Testis (tissue), 3 donors: ENCODE results near the gene LDLRAD4. TPM values are rescaled to one million over a fixed set of nuclear protein-coding genes. Genes with fewer than 3 reads are reported as not detected.
"Not testable (repeated sequence)": the region's sequence is repeated elsewhere in the genome, so short reads cannot be mapped to it uniquely, and the experiment has no call there.

ENCODE experiments used
- DNase-seq: peaks from one replicate; pipeline ENCODE4 v3.0.0-alpha.2; 2019
- H3K27ac ChIP-seq, 2 donors: fragments of 200-600 bp; sonication (generic); one replicate each; pipeline ENCODE4 v1.5.1; 2019
- H3K27me3 ChIP-seq: fragments of 200-600 bp; sonication (generic); one replicate; pipeline ENCODE4 v1.5.1; 2019
- H3K36me3 ChIP-seq: fragments of 200-600 bp; sonication (generic); one replicate; pipeline ENCODE4 v1.5.1; 2017; ENCODE audit warnings: low read depth; ENCODE audit errors: missing control alignments
- H3K4me1 ChIP-seq: fragments of 200-600 bp; sonication (generic); one replicate; pipeline ENCODE4 v1.5.1; 2019
- H3K4me3 ChIP-seq, 2 donors: fragments of 200-600 bp; sonication (generic); one replicate each; pipeline ENCODE4 v1.5.1; 2017 to 2019
- H3K9me3 ChIP-seq: fragments of 200-600 bp; sonication (generic); one replicate; pipeline ENCODE4 v1.5.1; 2017
- CTCF ChIP-seq, 3 experiments: fragments of 450-650 bp in 2 of 3; fragments of 200-600 bp in 1 of 3; sonication (generic) in 1 of 3; IDR thresholded peaks; one replicate each; pipeline ENCODE4 v1.5.1; 2016 to 2019; ENCODE audit warnings: antibody characterized with exemption in 3 of 3, mild to moderate bottlenecking in 2 of 3, moderate library complexity in 1 of 3
- POLR2A ChIP-seq: fragments of 450-650 bp; IDR thresholded peaks from one replicate; pipeline ENCODE4 v1.6.1; 2017; ENCODE audit warnings: antibody characterized with exemption, mild to moderate bottlenecking, moderate library complexity
- WGBS, 2 donors: methylation state at CpG; one replicate each; pipeline ENCODE4 v1.1.5; 2018; 5-methylcytosine and 5-hydroxymethylcytosine counted together
- intact Hi-C: fragments of 100-400 bp; cut with DNase I; formaldehyde crosslinking; loops from one replicate; pipeline ENCODE4 v1.15.1; 2023; ENCODE audit warnings: low total_unique reads
- polyA plus RNA-seq: library from polyadenylated mRNA; stranded (reverse); fragments of 350-450 nt; fragmentation: Illumina TruSeq; extraction: RNeasy Lipid Tissue Mini Kit (QIAGEN cat#74804); gene quantifications from one replicate; pipeline ENCODE4 v1.2.3, GENCODE V29; 2014; ENCODE audit warnings: low read depth, low replicate concordance; ENCODE audit not compliant: insufficient read depth
- total RNA-seq, 2 donors: library from RNA; depleted of rRNA; stranded (reverse); fragments of >200 nt; gene quantifications; one replicate each; pipeline ENCODE4 v1.2.3, GENCODE V29; 2016

The LDLRAD4 gene
- total and polyA plus RNA-seq, 3 donors from 2014 or later, result 22.0 to 42.2 (median 25.9) TPM

DNA sequence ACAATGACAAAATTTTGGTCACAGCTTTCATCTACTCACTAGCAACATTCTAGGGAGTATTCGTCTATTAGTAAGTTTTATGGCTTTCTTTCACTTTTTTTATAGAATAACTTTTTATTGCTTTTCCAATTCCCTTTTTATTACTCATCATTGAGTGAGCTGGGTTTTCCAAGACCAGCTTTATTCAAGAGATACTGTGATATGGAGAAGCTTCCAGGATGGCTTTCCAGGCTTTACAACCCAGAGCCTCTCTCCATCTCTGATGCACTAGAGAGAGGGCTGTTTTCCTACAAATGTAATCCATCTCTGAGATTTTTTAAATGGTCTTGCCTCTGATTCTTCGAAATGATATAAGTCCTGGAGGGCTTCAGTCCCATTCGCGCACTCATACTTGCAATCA is 118.3 kb downstream of the LDLRAD4 start:
- Histone ChIP-seq H3K4me3 (no peak overlapping the region), H3K36me3 (no peaks in the 10 kb centered on the region), H3K27me3 (no peaks in the 10 kb centered on the region), H3K4me1 (no peaks in the 10 kb centered on the region), H3K27ac (no peak overlapping the region), H3K9me3 (no peaks in the 10 kb centered on the region)
- TF ChIP-seq CTCF (IDR thresholded peaks at IDR 0.05) (no peak), POLR2A (no peak)
- 88 to 89% methylated on average over 4 of the region's 4 CpGs for WGBS, 2 donors
- no peak for DNase-seq
- intact Hi-C loops, result no loop called here

DNA sequence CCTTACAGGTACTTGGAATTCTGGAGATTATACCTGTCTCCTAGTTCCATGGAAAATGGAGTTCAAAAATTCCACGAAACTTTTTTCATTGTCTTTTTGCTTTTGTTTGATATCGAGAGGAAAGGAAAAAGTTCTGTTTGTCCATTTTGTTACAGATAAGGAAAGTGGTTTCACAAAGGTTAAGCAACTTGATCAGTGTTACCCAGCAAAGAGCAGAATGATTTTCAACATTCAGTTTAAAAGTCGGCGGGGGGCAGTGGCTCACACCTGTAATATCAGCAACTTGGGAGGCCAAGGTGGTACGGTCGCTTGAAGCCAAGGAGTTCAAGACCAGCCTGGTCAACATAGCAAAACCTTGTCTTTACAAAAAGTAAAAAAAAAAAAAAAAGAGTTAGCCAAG is 118.8 kb downstream of the LDLRAD4 start:
- no peak overlapping the region for H3K4me3 ChIP-seq
- H3K4me1 ChIP-seq, result no peaks in the 10 kb centered on the region
- H3K27me3 ChIP-seq, result no peaks in the 10 kb centered on the region
- no peak overlapping the region for H3K27ac ChIP-seq
- TF ChIP-seq POLR2A (no peak), CTCF (IDR thresholded peaks at IDR 0.05) (no peak)
- no peaks in the 10 kb centered on the region for H3K9me3 ChIP-seq
- no peak for DNase-seq
- intact Hi-C loops, result no loop called here
- WGBS, 2 donors, result 87% methylated on average over 6 of the region's 6 CpGs
- H3K36me3 ChIP-seq, result no peaks in the 10 kb centered on the region

- H3K27me3 ChIP-seq, result no peaks in the 10 kb centered on the region
- H3K4me3 ChIP-seq, result no peak overlapping the region
- TF ChIP-seq POLR2A, result no peak
- TF ChIP-seq CTCF (IDR thresholded peaks at IDR 0.05), result no peak
- no peak for DNase-seq
- no peaks in the 10 kb centered on the region for H3K36me3 ChIP-seq
- H3K27ac ChIP-seq, result no peak overlapping the region
- intact Hi-C loops, result no loop called here
- WGBS, 2 donors, result 64 to 83% methylated on average over 2 of the region's 2 CpGs
- no peaks in the 10 kb centered on the region for H3K4me1 ChIP-seq
- no peaks in the 10 kb centered on the region for H3K9me3 ChIP-seq
These were observed 119.8 kb downstream of the LDLRAD4 start for GRCh38 chr18:13338318-13338717.

- Histone ChIP-seq H3K36me3 (no peaks in the 10 kb centered on the region), H3K4me3 (no peak overlapping the region), H3K27me3 (no peaks in the 10 kb centered on the region), H3K27ac (no peak overlapping the region), H3K9me3 (no peaks in the 10 kb centered on the region), H3K4me1 (no peaks in the 10 kb centered on the region)
- no peak for TF ChIP-seq POLR2A
- no peak for TF ChIP-seq CTCF (IDR thresholded peaks at IDR 0.05)
- no peak for DNase-seq
- 94 to 98% methylated on average over 1 of the region's 1 CpG for WGBS, 2 donors
- intact Hi-C loops, result no loop called here
These were observed 121.1 kb downstream of the LDLRAD4 start for GRCh38 chr18:13339653-13340052.

GRCh38 chr18:13346449-13346848 is 127.9 kb downstream of the LDLRAD4 start:
- H3K4me1 ChIP-seq, H3K27ac ChIP-seq, H3K36me3 ChIP-seq, H3K4me3 ChIP-seq, H3K9me3 ChIP-seq, intact Hi-C loops, H3K27me3 ChIP-seq, DNase-seq: not testable (repeated sequence)
